ENCODE measurements around the gene ARAP2.

The ARAP2 gene

GRCh38 chr4:36244257-36245082, at the start of gene ARAP2:
TSS of gene ARAP2 (minus strand) at chr4:36244514. CDS start at chr4:36229486, 15,028 bp downstream.
- DNase-seq: no peak

- no peak for DNase-seq
Observed at GRCh38 chr4:36292556-36293188, 48.4 kb upstream of the ARAP2 start.

DNA sequence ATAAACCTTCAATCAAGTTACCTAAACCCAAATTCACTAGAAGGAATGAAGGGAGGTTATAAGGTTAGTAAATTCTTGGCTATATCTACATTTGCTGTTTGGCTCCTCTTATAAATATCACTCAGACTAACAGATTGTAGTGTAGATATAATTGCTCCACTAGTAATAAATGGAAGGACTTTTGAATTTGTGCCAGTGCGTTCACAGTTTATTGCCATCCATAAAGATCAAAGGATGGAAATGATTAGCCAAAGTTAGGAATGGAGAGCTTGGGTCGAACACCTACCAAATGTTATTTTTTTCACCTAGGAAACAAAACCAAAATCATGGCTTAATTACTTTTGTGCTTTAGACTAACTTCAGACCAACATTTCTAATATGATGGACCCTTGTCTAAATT, 46.3 kb upstream of the ARAP2 start:
- no peak for DNase-seq

- DNase-seq: no peak
Observed at GRCh38 chr4:36288731-36289426, 44.6 kb upstream of the ARAP2 start.

- DNase-seq: no peak
Observed at GRCh38 chr4:36286481-36286871, 42.2 kb upstream of the ARAP2 start.

DNA sequence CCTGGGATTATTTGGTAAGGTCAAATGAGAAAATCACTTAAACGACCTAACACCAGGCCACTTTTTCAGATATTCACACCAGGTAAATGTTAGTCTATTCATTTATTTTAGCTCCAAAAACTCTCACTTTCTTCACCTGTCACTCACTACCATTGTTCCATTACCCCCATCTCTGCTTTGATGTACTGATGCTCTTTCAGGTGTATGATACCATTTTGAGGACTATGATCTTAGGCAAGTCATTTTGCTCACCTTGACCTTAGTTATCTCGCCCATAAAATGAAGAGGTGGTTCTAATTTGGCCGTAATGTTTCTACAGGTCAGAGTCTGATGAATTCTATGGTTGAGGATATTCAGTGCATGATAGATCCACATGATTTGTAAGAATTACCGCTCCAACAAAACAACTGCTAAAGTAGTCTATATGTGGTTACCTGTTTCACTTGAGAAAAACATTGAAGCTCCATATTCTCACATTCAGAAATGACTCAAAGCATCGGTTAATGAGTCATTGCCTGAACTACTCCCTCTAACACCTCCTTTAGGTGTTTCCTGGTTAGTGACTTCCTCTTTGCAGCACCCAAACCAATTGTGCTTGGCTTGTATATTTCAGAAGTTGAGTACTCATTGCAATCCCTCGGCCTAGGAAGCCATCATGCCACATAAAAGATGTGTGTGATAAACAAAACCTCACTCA, 41.6 kb upstream of the ARAP2 start:
- DNase-seq: no peak

DNA sequence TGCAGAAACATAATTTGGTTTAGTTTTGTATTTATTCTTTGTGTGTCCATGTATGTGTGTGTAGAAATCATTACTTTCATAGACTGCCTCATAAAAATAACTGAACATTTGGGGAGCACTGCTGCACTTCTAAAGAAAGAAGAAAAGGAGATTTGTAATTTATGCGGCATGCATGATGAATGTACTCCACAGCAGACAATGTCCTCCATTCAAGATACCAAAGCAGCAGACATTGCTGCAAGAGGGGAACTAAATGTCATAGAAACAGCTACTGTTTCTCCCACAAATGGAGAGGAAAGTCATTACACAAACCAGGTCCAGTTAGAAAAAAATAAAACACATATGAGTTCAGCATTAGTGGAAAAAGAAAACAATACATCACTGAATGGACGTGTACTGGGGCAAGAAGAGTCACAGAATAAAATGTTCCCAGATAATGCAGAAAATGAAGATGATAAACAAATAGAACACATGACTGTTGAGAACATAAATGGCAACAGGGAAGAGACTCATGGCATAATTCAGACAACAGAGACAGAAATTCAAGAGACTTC, 39.7 kb upstream of the ARAP2 start:
- no peak for DNase-seq

DNA sequence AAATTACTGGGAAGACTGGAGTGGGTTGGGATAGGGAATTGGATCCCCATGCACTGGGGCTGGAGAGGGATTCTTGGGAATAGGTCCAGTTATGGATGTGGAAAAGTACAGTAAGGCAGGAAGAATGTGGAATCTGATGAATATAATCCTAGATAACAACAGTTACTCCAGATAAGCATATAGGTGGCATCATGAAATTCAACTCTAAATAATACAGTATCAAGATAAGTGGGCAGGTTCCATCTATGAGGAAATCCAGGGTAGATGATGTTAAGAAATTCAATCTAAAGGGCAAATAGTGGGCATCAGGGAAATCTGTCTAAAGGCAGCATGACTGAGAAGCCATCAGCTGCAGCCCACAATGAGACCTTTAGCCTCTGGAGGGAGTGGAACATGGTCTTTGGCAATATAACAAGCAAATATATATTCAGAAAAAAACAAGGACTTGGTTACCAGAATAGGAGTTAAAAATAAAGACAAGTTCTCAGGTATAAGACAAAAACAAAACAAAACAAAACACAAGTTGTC, 38.3 kb upstream of the ARAP2 start:
- DNase-seq: no peak

DNA sequence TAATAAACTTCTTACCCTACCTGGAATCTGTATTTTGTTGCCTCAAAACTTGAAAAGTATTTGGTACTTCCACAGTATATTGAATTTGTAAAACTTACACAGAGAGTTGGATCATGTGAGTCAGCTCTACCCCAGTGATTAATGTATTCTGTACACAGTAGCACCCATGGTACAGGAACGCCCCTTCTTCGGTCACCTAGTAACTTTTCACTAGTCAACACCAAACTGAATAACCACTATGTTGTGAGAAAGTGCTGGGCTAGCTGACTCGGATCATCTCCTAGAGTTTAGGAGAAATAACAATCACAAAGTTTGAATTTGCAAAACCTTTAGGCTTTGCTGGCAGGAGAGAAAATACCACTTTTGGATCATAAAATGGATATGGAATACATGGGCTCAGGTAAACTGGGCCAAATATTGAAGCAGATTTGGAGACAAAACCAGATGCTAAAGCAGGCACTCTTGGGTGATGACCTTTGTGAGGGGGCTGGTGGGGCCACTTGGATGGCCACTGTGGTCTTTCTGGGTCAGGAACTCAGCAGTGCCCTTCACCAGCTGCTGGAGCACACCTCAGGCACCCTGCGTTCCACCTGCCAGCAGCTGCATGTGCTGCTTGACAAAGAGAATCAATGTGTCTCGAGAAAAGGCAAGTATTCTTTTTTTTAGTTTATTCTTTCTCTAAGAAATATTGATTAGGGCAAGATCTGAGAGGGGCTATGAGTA, 37.2 kb upstream of the ARAP2 start, which contains the start of gene DTHD1:
Gene DTHD1, plus strand, starts transcription at position 233 of the 723 bp plus-strand sequence. Its CDS starts 143 bp downstream, at position 376.
- no peak for DNase-seq

DNA sequence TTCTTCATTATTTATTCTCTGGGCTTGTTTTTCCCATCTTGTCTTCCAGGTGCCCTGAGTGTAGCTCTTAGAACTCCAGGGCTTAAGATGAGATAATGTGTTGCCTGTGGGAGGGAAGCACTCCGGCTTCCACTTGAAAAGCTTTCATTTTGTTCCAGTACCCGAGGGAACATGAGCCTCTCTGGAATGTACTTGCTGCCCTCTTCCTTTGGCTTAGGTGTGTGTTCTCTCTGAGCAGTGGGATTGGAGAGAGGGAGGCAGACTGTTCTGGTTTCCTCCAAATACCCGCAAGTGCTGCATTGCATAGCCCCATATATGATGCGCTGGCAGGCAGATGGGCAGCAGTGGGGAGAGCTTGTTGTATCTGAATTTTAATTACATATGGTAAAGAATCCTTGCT, 36.2 kb upstream of the ARAP2 start:
- DNase-seq: no peak

- no peak for DNase-seq
Observed at GRCh38 chr4:36278789-36279188, 34.5 kb upstream of the ARAP2 start.

GRCh38 chr4:36277533-36277932, 33.2 kb upstream of the ARAP2 start:
- DNase-seq: no peak

- DNase-seq: no peak
Observed at GRCh38 chr4:36274158-36274557, 29.8 kb upstream of the ARAP2 start.

GRCh38 chr4:36273276-36273675, 29.0 kb upstream of the ARAP2 start:
- DNase-seq: no peak

DNA sequence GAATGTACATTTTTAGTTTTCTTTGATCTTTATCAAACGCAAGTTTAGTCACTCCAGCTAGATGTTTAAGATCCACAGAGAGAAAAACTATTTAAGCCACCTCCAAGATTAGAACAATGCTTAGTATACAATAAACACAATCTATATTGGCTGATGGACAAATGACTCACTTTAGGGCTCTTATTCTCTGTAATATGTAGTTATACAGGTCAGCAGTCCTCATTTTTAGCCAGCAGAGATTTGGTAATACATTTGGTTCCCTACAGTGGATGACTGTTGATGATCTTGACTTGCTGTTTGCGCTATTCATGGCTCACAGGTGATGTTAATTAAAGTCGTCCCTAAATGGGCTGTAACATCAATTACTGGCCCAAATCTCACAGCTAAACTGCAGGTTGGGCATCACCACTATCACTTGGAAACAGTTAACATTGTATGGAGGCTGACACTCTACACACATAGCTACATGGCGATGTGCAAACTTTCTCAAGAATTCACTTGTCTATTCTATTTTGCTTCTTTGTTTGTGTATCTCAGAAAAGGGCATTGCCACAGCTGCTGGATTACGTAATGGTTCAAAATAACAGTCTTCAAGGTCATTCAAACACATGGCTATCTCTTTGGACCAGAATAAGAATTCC, 25.3 kb upstream of the ARAP2 start:
- no peak for DNase-seq

- DNase-seq: no peak
Observed at GRCh38 chr4:36269101-36269500, 24.8 kb upstream of the ARAP2 start.

DNA sequence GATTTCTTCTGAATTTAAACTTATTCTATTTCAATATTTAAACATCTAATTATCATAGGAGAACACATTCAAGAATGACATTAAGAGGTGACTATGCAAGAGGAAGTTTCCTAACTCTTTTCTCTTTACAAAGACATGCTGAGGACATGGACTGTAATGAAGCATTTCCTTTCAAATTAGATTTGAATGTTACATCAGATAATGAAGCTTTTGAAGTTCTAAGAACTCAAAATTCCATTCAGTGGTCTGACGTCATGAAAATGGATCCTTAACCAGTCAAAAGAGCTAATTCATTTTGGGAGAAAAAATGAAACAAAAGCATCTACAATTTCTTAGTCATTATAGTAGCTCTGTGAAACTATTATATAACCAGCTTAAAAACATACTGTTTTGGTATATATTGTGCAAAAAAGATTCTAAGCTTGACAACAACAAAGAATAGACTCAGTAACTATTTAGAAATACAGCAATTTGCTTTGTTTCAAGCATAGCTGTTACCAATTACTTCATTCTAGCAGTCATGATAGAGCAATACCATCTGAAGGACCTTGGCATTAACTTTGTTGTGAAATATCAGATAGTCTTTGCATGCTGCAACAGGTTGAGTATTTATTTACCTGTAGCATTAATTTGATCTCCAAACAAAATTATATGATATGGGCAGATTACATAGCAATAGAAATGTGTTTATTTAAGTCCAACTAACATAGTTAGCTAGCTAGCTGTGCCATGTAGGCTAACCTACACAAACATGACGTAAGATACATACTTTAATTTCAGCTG, 23.4 kb upstream of the ARAP2 start:
- DNase-seq: no peak

DNA sequence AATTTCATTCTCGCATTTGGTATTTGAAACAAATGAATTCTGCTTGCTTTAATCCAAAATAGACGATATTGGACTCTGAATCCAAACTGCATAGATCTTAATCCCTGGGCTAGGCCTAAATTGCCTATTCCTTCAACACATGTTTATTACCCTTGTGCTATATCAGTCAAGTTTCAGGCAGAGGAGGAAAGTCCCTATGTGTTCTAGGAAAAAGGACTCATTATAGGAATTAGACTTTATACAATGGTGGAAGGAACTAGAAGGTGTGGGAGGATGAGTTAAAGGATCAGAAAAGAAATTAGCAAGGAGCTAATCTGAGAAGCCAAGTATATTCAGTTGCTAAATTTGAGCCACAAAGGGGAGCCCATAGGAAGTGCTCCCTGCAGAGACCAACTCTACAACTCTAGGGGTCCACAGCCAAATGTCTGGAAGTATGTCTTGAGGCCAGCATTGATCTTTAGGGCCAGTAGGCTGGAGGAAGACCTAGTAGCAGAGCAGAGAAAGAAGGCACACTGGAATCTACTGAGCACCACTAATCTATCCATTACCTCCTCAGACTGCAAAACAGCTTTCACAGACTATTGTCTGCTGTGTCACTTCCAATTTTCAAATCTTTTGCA, 20.0 kb upstream of the ARAP2 start:
- DNase-seq: no peak

DNA sequence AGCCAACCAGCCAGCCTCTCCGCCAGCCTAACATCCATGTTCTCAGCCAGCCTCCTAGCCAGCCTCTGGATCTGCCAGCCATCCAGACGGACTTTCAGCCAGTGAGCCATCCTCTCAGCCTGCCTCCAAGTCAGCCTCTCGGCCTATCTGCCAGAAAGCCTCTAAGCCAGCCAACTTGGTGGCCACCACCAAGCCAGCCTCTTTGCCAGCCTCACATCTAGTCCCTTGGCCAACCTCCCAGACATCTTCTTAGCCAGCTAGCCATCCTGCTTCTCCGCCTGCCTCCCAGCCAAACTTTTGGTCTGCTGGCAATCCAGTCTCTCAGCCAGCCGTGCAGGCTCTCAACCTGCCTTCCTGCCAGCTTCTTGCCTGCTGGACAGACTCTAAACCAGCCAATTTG, 16.4 kb upstream of the ARAP2 start:
- DNase-seq: no peak

DNA sequence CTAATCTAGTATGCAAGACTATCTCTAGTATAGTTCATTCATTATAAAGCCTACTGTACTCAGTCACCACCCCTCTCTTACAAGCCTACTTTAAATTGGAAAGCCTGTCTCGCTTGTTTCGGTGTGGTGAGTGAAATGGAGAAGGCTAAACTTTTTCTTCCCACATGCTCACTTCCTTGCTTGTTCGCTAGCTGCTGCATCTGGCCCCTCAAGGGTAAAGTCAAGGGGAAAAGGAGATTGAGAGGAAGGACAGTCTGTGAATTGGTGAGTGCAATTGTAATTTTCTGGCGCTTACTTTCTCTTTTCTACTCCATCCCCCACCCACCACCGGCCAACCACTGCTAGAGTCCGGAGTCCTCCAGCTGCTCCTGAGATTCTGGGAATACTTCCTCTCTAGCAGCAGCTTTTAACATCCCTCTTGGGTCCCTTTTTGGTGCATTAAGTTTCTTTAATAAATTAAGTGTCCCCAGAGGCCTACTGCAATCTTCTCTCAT, 12.1 kb upstream of the ARAP2 start:
- DNase-seq: no peak
